Naive thymus-derived CD8-positive, alpha-beta T cell (primary cell): ENCODE results near the gene APOBEC3B. TPM values are rescaled to one million over a fixed set of nuclear protein-coding genes. Genes with fewer than 3 reads are reported as not detected.
A peak's percentile ranks its signal among the peaks of the same experiment; 100 is the strongest.
"Not testable (repeated sequence)": the region's sequence is repeated elsewhere in the genome, so short reads cannot be mapped to it uniquely, and the experiment has no call there.

ENCODE experiments used
- ATAC-seq, 2 donors: fragments of 150-1000 bp; cut with Tn5 transposase in 1 of 2; sonication (Bioruptor Pico), chemical (Tn5 transposase) in 1 of 2; 1 replicate in 1 of 2; 2 replicates in 1 of 2; pipeline ENCODE4 v1.10.0; 2021; ENCODE audit warnings: mild to moderate bottlenecking in 2 of 2, moderate library complexity in 2 of 2
- POLR2A ChIA-PET: fragments of 350-600 bp; sonication (Branson Sonifier 250); formaldehyde crosslinking; loops from one replicate; lab custom pipeline; 2021; ENCODE audit warnings: antibody characterized with exemption; lab: Charles Lee
- DNase-seq, 10 donors: peaks; one replicate each; pipeline versions ENCODE4 v3.0.0 to v3.0.0-alpha.2; 2020 to 2022
- H3K27ac Mint-ChIP-seq, 10 donors: one replicate each; pipeline ENCODE4 v1.8.0; 2020 to 2022; ENCODE audit warnings: mild to moderate bottlenecking in 10 of 10, mixed read lengths in 10 of 10, moderate library complexity in 4 of 10, inconsistent platforms in 1 of 10
- H3K27me3 Mint-ChIP-seq, 5 donors: one replicate each; pipeline ENCODE4 v1.8.0; 2021 to 2022; ENCODE audit warnings: mixed read lengths in 5 of 5
- H3K36me3 Mint-ChIP-seq, 3 donors: one replicate each; pipeline ENCODE4 v1.8.0; 2020 to 2022; ENCODE audit warnings: mixed read lengths in 3 of 3, mild to moderate bottlenecking in 2 of 3, inconsistent platforms in 1 of 3
- H3K4me1 Mint-ChIP-seq, 4 donors: one replicate each; pipeline ENCODE4 v1.8.0; 2021 to 2022; ENCODE audit warnings: mixed read lengths in 4 of 4
- H3K4me3 Mint-ChIP-seq, 10 donors: one replicate each; pipeline ENCODE4 v1.8.0; 2020 to 2022; ENCODE audit warnings: mild to moderate bottlenecking in 10 of 10, mixed read lengths in 10 of 10, moderate library complexity in 6 of 10, inconsistent platforms in 1 of 10
- H3K9me3 Mint-ChIP-seq, 9 donors: one replicate each; pipeline ENCODE4 v1.8.0; 2020 to 2022; ENCODE audit warnings: mixed read lengths in 9 of 9, mild to moderate bottlenecking in 3 of 9, inconsistent platforms in 1 of 9, moderate library complexity in 1 of 9
- polyA plus RNA-seq, 3 donors: library from polyadenylated mRNA; unstranded; fragments of 300-500 nt; fragmentation: Illumina TruSeq; gene quantifications; one replicate each; pipeline ENCODE4 v1.2.3, GENCODE V29; 2021
- total RNA-seq, 8 experiments: library from RNA in 2 of 8; stranded (reverse) in 2 of 8; gene quantifications; one replicate each; pipeline ENCODE4 v1.2.3 and lab custom pipeline; 2021 to 2026

Gene APOBEC3B
- total and polyA plus RNA-seq, 5 experiments from 2014 or later = 0.14 to 0.47 TPM; not detected in 3

DNA sequence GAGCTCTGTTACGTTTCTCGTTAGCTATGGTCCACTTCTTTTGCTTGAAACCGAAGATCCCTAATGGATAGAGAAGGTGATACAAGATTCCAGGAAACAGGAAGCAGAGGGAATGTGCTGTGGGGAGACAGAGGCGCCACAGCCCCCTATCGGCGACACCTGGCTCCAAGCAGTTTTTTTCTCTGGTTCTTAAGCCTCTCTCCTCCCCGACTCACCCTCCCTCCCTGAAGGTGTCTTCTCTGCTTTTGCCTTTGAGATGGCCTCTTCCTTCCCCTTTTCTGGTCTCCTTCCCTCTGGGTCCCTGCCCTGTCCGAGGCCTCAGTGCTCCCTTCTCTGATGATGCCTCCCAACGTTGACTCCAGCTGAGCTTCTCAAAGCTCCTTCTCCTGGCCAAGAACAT, 38.9 kb upstream of the APOBEC3B start:
- Mint-ChIP-seq H3K27me3 (peaks cover 28 to 72% (median 57%) of the 10 kb centered on the region in 5 donors), H3K4me3 (peak overlapping the region in 5 of 10 donors; percentile 10 to 80 (median 22)), H3K27ac (no peak overlapping the region), H3K36me3 (peaks cover 0 to 4% (median 0%) of the 10 kb centered on the region in 3 donors), H3K9me3 (no peaks in the 10 kb centered on the region), H3K4me1 (peaks cover 14 to 36% (median 20%) of the 10 kb centered on the region in 4 donors)
- POLR2A ChIA-PET = no interaction called here
- DNase-seq = peak in 1 of 10 donors; percentile 11
- no peak for ATAC-seq

GRCh38 chr22:38943882-38944281, 38.3 kb upstream of the APOBEC3B start:
- no peak overlapping the region for H3K27ac Mint-ChIP-seq
- no peaks in the 10 kb centered on the region for H3K9me3 Mint-ChIP-seq
- peaks cover 14 to 36% (median 20%) of the 10 kb centered on the region in 4 donors for H3K4me1 Mint-ChIP-seq
- H3K27me3 Mint-ChIP-seq = peaks cover 28 to 73% (median 58%) of the 10 kb centered on the region in 5 donors
- POLR2A ChIA-PET = no interaction called here
- H3K36me3 Mint-ChIP-seq = peaks cover 0 to 4% (median 0%) of the 10 kb centered on the region in 3 donors
- peak overlapping the region in 1 of 10 donors; percentile 40 for H3K4me3 Mint-ChIP-seq
- DNase-seq (no peak), ATAC-seq (no peak)

DNA sequence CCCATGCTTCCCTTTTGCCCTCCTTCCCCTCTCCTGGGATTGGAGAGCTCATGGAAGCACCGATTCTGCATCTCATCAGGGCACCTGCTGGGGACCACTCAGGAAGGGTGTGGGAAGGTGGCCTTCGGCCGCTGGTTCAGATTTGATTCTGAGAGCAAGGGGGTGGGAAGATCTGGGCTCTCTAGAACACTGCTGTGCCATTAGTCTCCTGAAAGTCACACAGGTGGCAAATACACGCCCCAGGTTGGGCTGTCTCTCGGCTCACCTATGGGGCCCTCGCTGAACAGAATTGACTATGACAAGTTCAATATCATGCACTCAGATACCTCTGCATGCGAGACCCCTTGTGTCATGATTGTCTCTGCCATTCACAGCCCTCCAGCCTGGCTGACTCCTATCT, 37.5 kb upstream of the APOBEC3B start:
- POLR2A ChIA-PET = no interaction called here
- DNase-seq (peak in 1 of 10 donors; percentile 44), ATAC-seq (no peak)
- peaks cover 0 to 4% (median 0%) of the 10 kb centered on the region in 3 donors for H3K36me3 Mint-ChIP-seq
- H3K9me3 Mint-ChIP-seq = no peaks in the 10 kb centered on the region
- H3K27ac Mint-ChIP-seq = no peak overlapping the region
- H3K4me3 Mint-ChIP-seq = no peak overlapping the region
- H3K4me1 Mint-ChIP-seq = peaks cover 14 to 36% (median 20%) of the 10 kb centered on the region in 4 donors
- peaks cover 28 to 72% (median 58%) of the 10 kb centered on the region in 5 donors for H3K27me3 Mint-ChIP-seq

DNA sequence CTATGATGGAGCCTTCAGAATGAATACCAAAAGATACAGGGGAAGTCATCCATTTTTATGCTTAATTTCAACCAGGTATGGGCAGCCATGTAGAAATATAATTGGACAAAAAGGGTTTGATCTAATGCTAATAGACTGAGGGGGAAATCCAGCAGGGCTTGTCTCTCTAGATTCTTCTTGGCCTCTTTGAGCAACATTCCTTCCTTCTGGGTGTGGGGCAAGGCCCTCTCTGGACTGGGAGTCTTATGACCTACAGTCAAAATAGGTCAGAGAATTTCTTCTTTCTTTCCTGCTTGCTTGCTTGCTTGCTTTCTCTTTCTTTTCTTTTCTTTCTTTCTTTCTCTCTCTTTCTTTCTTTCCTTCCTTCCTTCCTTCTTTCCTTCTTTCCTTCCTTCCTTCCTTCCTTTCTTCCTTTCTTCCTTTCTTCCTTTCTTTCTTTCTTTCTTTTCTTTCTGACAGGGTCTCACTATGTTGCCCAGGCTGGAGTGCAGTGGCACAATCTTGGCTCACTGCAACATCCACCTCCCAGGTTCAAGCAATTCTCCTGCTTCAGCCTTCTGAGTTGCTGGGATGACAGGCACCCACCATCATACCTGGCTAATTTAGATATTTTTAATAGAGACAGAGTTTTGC, 36.3 kb upstream of the APOBEC3B start:
- DNase-seq, ATAC-seq, POLR2A ChIA-PET, H3K36me3 Mint-ChIP-seq, H3K4me3 Mint-ChIP-seq, H3K9me3 Mint-ChIP-seq: not testable (repeated sequence)
- H3K4me1 Mint-ChIP-seq = peaks cover 14 to 35% (median 20%) of the 10 kb centered on the region in 4 donors
- peaks cover 27 to 72% (median 58%) of the 10 kb centered on the region in 5 donors for H3K27me3 Mint-ChIP-seq
- H3K27ac Mint-ChIP-seq = peak overlapping the region in 2 of 10 donors; percentile 50 to 63

- peak overlapping the region in 1 of 10 donors; percentile 14 for H3K27ac Mint-ChIP-seq
- H3K36me3 Mint-ChIP-seq = peaks cover 0 to 4% (median 0%) of the 10 kb centered on the region in 3 donors
- H3K9me3 Mint-ChIP-seq = no peaks in the 10 kb centered on the region
- H3K4me3 Mint-ChIP-seq = no peak overlapping the region
- DNase-seq (no peak), ATAC-seq (no peak)
- POLR2A ChIA-PET = no interaction called here
- peaks cover 8 to 25% (median 12%) of the 10 kb centered on the region in 4 donors for H3K4me1 Mint-ChIP-seq
- H3K27me3 Mint-ChIP-seq = peaks cover 25 to 66% (median 53%) of the 10 kb centered on the region in 5 donors
Measured at GRCh38 chr22:38946771-38947170, 35.4 kb upstream of the APOBEC3B start.

- no peak for DNase-seq
- Mint-ChIP-seq H3K4me1 (peaks cover 3 to 20% (median 8%) of the 10 kb centered on the region in 4 donors), H3K27me3 (peaks cover 21 to 59% (median 47%) of the 10 kb centered on the region in 5 donors), H3K9me3 (no peaks in the 10 kb centered on the region), H3K27ac (peak overlapping the region in 1 of 10 donors; percentile 73), H3K4me3 (no peak overlapping the region), H3K36me3 (peaks cover 0 to 4% (median 0%) of the 10 kb centered on the region in 3 donors)
- POLR2A ChIA-PET = no interaction called here
- ATAC-seq = no peak
Measured at GRCh38 chr22:38947321-38948140, 34.6 kb upstream of the APOBEC3B start.

DNA sequence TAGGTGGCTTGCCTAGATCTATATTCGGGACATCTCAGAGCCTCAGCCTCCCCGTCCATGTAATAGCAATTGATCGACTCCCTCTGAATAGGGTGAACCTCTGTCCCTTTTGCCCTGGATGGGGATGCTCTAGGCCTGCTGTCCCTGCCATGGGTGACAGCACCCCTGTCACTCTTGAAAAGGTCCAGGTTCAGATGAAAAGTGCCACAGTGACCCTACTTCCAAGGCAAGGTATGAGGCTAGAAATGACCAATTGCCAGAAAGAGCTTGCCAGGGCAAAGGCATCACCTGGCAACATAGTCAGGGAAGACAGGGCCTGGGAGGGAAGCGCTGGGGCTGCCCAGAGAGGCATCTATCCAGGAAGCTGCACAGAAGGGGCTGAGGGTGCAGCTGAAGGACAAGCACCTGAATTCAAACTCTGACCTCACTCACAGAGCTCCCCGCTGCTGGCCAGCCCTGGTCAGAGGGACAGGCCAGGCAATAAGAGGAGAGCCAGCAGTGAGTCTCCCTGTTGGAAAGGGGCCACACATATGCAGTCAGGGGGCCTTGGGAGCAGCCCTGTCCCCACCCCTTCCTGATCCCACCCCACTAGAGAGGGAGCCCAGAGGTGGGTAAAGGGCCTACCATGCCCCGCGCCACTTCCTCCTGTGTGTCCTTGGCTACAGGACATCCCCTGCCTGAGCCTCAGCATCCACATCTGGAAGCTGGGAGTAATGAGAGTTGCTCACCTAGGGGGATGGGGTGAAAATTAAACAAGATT, 33.8 kb upstream of the APOBEC3B start:
- Mint-ChIP-seq H3K4me3 (no peak overlapping the region), H3K36me3 (peaks cover 0 to 3% (median 0%) of the 10 kb centered on the region in 3 donors), H3K4me1 (peaks cover 2 to 15% (median 3%) of the 10 kb centered on the region in 4 donors), H3K9me3 (no peaks in the 10 kb centered on the region), H3K27ac (no peak overlapping the region), H3K27me3 (peaks cover 17 to 53% (median 42%) of the 10 kb centered on the region in 5 donors)
- POLR2A ChIA-PET = no interaction called here
- DNase-seq (no peak), ATAC-seq (no peak)

GRCh38 chr22:38949889-38950405, 32.2 kb upstream of the APOBEC3B start:
- Mint-ChIP-seq H3K27ac (no peak overlapping the region), H3K27me3 (peaks cover 14 to 38% (median 27%) of the 10 kb centered on the region in 5 donors), H3K36me3 (no peaks in the 10 kb centered on the region), H3K9me3 (no peaks in the 10 kb centered on the region), H3K4me1 (peaks cover 0 to 14% (median 0%) of the 10 kb centered on the region in 4 donors), H3K4me3 (no peak overlapping the region)
- ATAC-seq (no peak), DNase-seq (no peak)
- POLR2A ChIA-PET = no interaction called here

GRCh38 chr22:38950527-38951295, 31.4 kb upstream of the APOBEC3B start:
- POLR2A ChIA-PET = no interaction called here
- H3K27me3 Mint-ChIP-seq = peaks cover 12 to 30% (median 20%) of the 10 kb centered on the region in 5 donors
- no peak overlapping the region for H3K4me3 Mint-ChIP-seq
- no peaks in the 10 kb centered on the region for H3K36me3 Mint-ChIP-seq
- H3K27ac Mint-ChIP-seq = no peak overlapping the region
- ATAC-seq (no peak), DNase-seq (no peak)
- H3K4me1 Mint-ChIP-seq = peaks cover 0 to 14% (median under 1%) of the 10 kb centered on the region in 4 donors
- H3K9me3 Mint-ChIP-seq = no peaks in the 10 kb centered on the region

- no peaks in the 10 kb centered on the region for H3K36me3 Mint-ChIP-seq
- no peak for DNase-seq
- peaks cover 0 to 12% (median 1%) of the 10 kb centered on the region in 4 donors for H3K4me1 Mint-ChIP-seq
- ATAC-seq = no peak
- no peak overlapping the region for H3K27ac Mint-ChIP-seq
- POLR2A ChIA-PET = no interaction called here
- no peaks in the 10 kb centered on the region for H3K9me3 Mint-ChIP-seq
- peaks cover 3 to 20% (median 15%) of the 10 kb centered on the region in 5 donors for H3K27me3 Mint-ChIP-seq
- no peak overlapping the region for H3K4me3 Mint-ChIP-seq
Measured at GRCh38 chr22:38951734-38952133, 30.4 kb upstream of the APOBEC3B start.

DNA sequence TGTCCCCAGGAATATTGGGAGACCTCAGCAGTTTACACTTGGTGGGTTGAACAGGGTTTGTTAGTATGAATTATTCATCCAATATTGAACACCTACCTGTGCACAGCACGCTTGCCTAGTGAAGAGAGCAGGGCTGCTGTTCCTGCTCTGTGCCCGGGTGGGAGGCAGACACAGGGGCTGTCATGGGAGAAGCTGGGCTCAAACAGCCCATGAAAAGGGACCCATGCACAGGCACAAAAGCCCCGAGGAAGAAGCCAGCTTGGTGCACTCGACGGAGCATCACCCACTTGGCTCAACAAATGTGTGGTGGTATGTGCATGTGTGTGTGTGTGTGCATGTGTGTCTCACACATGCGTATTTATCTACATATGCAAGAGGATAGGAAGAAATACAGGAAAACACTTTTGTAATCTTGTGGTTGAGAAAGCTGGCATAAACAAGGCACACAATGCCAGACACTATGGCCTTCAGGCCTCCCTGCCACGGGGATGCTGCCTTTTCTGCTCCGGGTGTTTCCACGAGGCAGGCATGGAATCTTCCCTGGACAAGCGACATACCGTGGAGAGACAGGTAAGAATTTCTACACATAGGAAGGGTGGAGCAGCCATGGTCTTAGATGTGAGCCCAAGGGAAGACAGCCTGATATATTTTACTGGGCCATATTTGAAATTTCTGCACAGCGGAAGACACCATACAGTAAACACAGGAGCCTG, 29.7 kb upstream of the APOBEC3B start:
- peak overlapping the region in 1 of 10 donors; percentile 76 for H3K4me3 Mint-ChIP-seq
- no peaks in the 10 kb centered on the region for H3K9me3 Mint-ChIP-seq
- DNase-seq (no peak), ATAC-seq (no peak)
- peaks cover 0 to 14% (median 9%) of the 10 kb centered on the region in 5 donors for H3K27me3 Mint-ChIP-seq
- H3K36me3 Mint-ChIP-seq = no peaks in the 10 kb centered on the region
- peak overlapping the region in 2 of 10 donors; percentile 1 to 8 for H3K27ac Mint-ChIP-seq
- H3K4me1 Mint-ChIP-seq = peaks cover 0 to 11% (median 1%) of the 10 kb centered on the region in 4 donors
- POLR2A ChIA-PET = interaction anchor here (0.6 kb wide), 1 partner anchor 190 kb away, joined by 9 read pairs; no protein-coding TSS in a partner anchor
